Omental fat pad (tissue), 4 donors: Measurements from ENCODE around the gene MAST4. TPM values are rescaled to one million over a fixed set of nuclear protein-coding genes. Genes with fewer than 3 reads are reported as not detected.

Experiments used
- ATAC-seq: fragments of 150-250 bp; one replicate; pipeline ENCODE4 v1.9.1; 2016; ENCODE audit warnings: mild to moderate bottlenecking, moderate library complexity; ENCODE audit not compliant: low FRiP score
- DNase-seq: peaks from one replicate; pipeline ENCODE4 v3.0.0-alpha.2; 2019; ENCODE audit warnings: low spot score
- CTCF ChIP-seq, 3 donors: fragments of 450-650 bp; IDR thresholded peaks; one replicate each; pipeline ENCODE4 v1.5.1; 2016 to 2017; ENCODE audit warnings: antibody characterized with exemption in 3 of 3, mild to moderate bottlenecking in 3 of 3, moderate library complexity in 2 of 3
- total RNA-seq, 4 donors: library from RNA; depleted of rRNA; stranded (reverse); fragments of >200 nt; gene quantifications; one replicate each; pipeline ENCODE4 v1.1.0, GENCODE V29; 2016

The MAST4 gene
- total RNA-seq, 4 donors from 2014 or later, result 52.2 to 76.8 (median 57.3) TPM

DNA sequence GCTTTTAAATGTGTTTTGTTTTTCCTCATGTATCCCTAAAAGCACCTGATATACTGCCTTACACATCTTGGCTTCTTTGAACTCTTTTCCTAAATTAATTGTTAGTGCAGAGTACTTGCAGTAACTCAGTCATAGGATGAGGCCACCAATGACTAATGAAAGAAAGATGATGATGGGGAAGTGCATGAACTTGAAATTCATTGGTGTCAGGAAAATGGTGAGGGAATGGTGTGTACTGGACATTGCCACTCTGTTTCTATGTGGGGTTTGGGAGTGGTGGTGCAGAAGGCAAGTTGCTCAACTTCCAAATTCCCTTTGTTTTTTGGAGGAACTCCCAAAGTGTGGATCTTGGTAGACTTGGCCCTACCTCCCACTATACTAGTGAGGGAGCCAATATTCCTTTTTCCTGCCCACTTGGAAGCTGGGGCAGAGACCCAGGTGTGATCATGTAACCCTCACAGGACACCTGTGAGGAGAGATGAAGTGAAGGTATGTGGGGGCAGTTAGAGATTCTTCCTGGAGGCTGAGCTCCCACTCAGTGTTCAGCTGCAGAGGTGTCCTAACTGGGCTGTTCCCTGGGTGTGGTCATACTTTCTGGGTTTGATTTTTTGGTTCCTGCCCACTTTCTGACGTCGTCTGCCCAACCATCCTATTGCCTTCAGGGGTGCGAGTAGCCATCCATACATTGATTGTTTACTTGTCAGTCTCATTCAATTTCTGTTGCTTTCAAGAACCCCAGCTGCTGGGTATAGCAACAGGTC, 298.5 kb downstream of the MAST4 start:
- DNase-seq, result no peak
- TF ChIP-seq CTCF (IDR thresholded peaks at IDR 0.05), result no peak
- peak; percentile 58 for ATAC-seq

DNA sequence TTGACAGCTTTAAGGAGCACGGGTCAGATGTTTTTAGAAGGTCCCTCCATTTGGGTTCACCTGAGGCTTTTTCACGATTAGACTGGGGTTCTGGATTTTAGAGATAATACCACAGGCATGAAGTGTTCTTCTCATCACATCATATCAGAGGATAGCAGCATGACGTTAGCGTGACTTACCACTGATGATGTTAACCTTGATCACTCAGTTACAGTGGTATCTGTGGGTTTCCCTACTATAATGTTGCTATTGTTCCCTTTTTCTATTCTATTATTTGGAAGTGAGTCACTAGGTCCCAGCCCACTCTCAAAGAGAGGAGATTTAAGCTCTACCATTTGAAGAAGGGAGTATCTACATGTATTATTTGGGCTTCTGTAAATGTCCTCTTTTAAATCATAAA, 300.0 kb downstream of the MAST4 start:
- ATAC-seq (no peak), DNase-seq (no peak)
- no peak for TF ChIP-seq CTCF (IDR thresholded peaks at IDR 0.05)

GRCh38 chr5:66897356-66897755, 301.2 kb downstream of the MAST4 start:
- no peak for ATAC-seq
- no peak for TF ChIP-seq CTCF (IDR thresholded peaks at IDR 0.05)

DNA sequence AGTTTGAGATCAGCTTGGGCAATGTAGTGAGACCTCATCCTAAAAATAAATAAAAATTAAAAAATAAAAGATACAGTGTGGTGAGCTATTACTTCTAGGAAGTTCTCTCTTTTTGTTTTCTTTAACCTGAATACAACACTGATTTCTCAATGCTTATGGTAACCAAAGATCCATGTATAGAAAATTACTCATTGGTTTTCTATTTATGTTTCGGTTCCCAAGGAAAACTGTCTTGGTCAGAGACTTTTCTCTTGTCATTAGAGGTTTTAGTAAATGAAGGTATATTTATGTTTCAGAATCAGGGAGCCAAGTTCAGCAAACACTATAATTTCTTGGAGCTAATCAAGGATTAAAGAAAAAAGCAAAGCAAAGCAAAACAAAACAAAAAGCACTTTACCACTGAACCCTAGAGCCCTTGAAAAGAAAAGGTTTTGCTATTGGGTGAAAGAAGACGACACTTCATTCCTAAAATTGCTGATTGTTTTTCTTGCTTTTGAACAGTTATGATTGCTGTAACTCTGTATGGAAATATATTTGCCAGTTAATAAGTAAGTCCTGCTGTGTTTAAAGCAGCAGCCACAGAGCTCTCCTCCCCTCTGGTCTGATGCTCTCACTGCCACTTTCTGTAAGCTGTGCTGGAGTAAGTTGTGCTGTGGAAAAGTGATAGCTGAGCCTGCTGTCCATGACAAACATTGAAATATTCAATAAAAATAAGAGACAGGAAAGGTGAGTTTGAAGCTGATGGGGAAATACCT, 302.2 kb downstream of the MAST4 start:
- no peak for ATAC-seq
- TF ChIP-seq CTCF (IDR thresholded peaks at IDR 0.05), result no peak
- no peak for DNase-seq

More at GRCh38 chr5:66897356-66897755, 301.2 kb downstream of the MAST4 start:
- no peak for DNase-seq

DNA sequence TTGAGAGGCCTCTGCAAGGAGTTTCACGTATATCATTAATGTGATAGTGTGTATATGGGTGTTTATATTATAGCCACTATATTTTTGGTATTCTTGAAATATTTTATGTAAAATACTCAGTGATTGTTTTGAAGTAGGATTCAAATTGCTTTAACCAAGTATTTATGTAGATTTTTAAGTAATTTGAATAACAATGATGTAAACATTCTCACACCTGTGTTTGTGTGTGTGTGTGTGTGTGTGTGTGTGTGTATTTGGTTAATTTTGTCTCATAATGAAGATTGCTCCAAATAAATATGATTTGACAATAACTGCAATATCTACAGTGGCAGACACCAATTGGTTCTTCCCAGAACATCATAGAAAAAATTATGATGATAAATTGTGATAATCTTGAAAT, 307.0 kb downstream of the MAST4 start:
- TF ChIP-seq CTCF (IDR thresholded peaks at IDR 0.05), result no peak
- ATAC-seq, result no peak
- DNase-seq, result no peak

DNA sequence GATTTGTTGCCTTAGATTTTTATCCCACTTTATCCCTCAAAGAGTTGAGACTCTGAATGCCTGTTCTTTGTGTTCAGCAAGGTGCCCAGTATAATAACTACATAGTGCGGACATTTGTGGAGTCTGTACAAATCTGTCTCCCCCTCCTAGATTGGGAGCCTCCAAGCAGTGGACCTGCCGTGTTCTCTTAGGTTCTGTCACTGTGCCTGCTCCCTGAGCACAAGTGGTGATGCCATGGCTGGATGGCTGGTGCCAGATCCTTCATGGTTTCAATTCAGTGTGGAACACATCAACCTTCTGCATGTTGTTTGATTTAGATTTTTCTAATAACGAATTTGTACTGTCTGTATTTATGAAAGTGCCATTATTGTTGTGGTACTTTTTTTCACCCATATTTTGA, 307.5 kb downstream of the MAST4 start:
- DNase-seq (no peak), ATAC-seq (no peak)
- no peak for TF ChIP-seq CTCF (IDR thresholded peaks at IDR 0.05)
